GM12878 (cell line): Measurements from ENCODE around the gene MGMT. TPM values are rescaled to one million over a fixed set of nuclear protein-coding genes. Genes with fewer than 3 reads are reported as not detected.

Source experiments
- ATAC-seq: fragments of 200-7000 bp; cut with Tn5 transposase; 3 replicates; pipeline ENCODE4 v1.9.1; 2020; ENCODE audit warnings: mild to moderate bottlenecking, moderate library complexity
- BruUV-seq: library from RNA; stranded (reverse); fragments of 400-500 nt; replicated peaks from 2 replicates; lab custom pipeline; 2021; lab: Mats Ljungman, UMichigan
- CTCF ChIA-PET: fragments of 300-600 bp; sonication (Branson Sonifier 250); formaldehyde crosslinking; extraction: SDS; loops from one replicate; lab custom pipeline; 2021; ENCODE audit warnings: inconsistent platforms; lab: Yijun Ruan, JAX
- POLR2A ChIA-PET: fragments of 350-600 bp; formaldehyde crosslinking; extraction: SDS; loops from one replicate; lab custom pipeline; 2021; ENCODE audit warnings: inconsistent platforms; lab: Charles Lee
- RAD21 ChIA-PET: fragments of 300-600 bp; sonication (Branson Sonifier 250); formaldehyde crosslinking; loops from one replicate; lab custom pipeline; 2023; ENCODE audit warnings: antibody characterized with exemption; ENCODE audit not compliant: unreplicated experiment; lab: Charles Lee
- SMC1A ChIA-PET: fragments of 300-600 bp; sonication (Branson Sonifier 250); formaldehyde crosslinking; loops from one replicate; lab custom pipeline; 2023; ENCODE audit not compliant: unreplicated experiment, uncharacterized antibody; lab: Charles Lee
- DNase-seq: peaks from one replicate; pipeline ENCODE4 v3.0.0-alpha.2; 2011; ENCODE audit warnings: low read depth, low spot score
- FAIRE-seq: peaks from 3 replicates; lab custom pipeline; 2011; peaks lifted over from hg19 to GRCh38; lab: Jason Lieb, UNC
- H2AFZ ChIP-seq: 2 replicates; pipeline ENCODE4 v1.6.0; 2011; ENCODE audit warnings: low read depth, low read length, control low read depth; ENCODE audit not compliant: control insufficient read depth
- H3K27ac ChIP-seq: 2 replicates; pipeline ENCODE4 v1.5.1; 2011; ENCODE audit warnings: control low read depth; ENCODE audit not compliant: control insufficient read depth, insufficient read depth
- H3K27me3 ChIP-seq, 2 experiments: replicated peaks in 1 of 2; 2 replicates each; pipeline versions ENCODE4 v1.6.0 to v1.6.1; 2011; ENCODE audit warnings: low read length in 1 of 2; ENCODE audit not compliant: control insufficient read depth in 2 of 2, insufficient read depth in 2 of 2
- H3K36me3 ChIP-seq, 2 experiments: 2 replicates each; pipeline ENCODE4 v1.5.1; 2011; ENCODE audit warnings: low read length in 1 of 2; ENCODE audit not compliant: control insufficient read depth in 2 of 2, insufficient read depth in 2 of 2
- H3K4me1 ChIP-seq: 2 replicates; pipeline ENCODE4 v1.6.1; 2011; ENCODE audit warnings: mild to moderate bottlenecking, low read length, moderate library complexity, mixed read lengths; ENCODE audit not compliant: control insufficient read depth, insufficient read depth
- H3K4me2 ChIP-seq: 2 replicates; pipeline ENCODE4 v1.6.0; 2011; ENCODE audit warnings: control low read depth; ENCODE audit not compliant: control insufficient read depth, insufficient read depth
- H3K4me3 ChIP-seq: fragments of 200-600 bp; sonication (generic); 2 replicates; pipeline ENCODE4 v1.5.1; 2016
- H3K79me2 ChIP-seq: 2 replicates; pipeline ENCODE4 v1.6.0; 2011; ENCODE audit warnings: low read length; ENCODE audit not compliant: control insufficient read depth, insufficient read depth
- H3K9ac ChIP-seq: 2 replicates; pipeline ENCODE4 v1.8.0; 2011; ENCODE audit warnings: low read length, control low read depth, mixed read lengths; ENCODE audit not compliant: control insufficient read depth, insufficient read depth
- H3K9me3 ChIP-seq: replicated peaks from 3 replicates; pipeline ENCODE4 v1.5.1; 2011; ENCODE audit warnings: mild to moderate bottlenecking, low read length; ENCODE audit not compliant: control insufficient read depth, insufficient read depth
- H4K20me1 ChIP-seq: 2 replicates; pipeline ENCODE4 v1.6.0; 2011; ENCODE audit not compliant: control insufficient read depth, insufficient read depth
- BACH1 ChIP-seq: fragments of 450-650 bp; IDR thresholded peaks from 2 replicates; pipeline ENCODE4 v1.6.1; 2017; ENCODE audit warnings: mild to moderate bottlenecking, borderline replicate concordance
- CHD1 ChIP-seq: IDR thresholded peaks from 2 replicates; pipeline ENCODE4 v1.6.1; 2012; ENCODE audit warnings: low read depth, low read length, improper control_type of control experiment
- EGR1 ChIP-seq, 2 experiments: IDR thresholded peaks; 1 replicate in 1 of 2; 2 replicates in 1 of 2; pipeline ENCODE4 v1.6.1; 2011 to 2012; ENCODE audit warnings: low read depth in 2 of 2, low read length in 2 of 2, borderline replicate concordance in 1 of 2, mild to moderate bottlenecking in 1 of 2, moderate library complexity in 1 of 2
- ETV6 ChIP-seq, 2 experiments: fragments of 450-650 bp in 1 of 2; IDR thresholded peaks in 1 of 2; conservative IDR thresholded peaks in 1 of 2; 2 replicates each; pipeline ENCODE4 v1.6.1; 2014; ENCODE audit warnings: antibody characterized with exemption in 1 of 2, borderline replicate concordance in 1 of 2, low read depth in 1 of 2, mild to moderate bottlenecking in 1 of 2, moderate library complexity in 1 of 2
- HDGF ChIP-seq: fragments of 450-650 bp; IDR thresholded peaks from 2 replicates; pipeline ENCODE4 v1.6.1; 2016; ENCODE audit warnings: antibody characterized with exemption
- HSF1 ChIP-seq: fragments of 150-350 bp; IDR thresholded peaks from 2 replicates; pipeline ENCODE4 v1.6.1; 2014; ENCODE audit warnings: mild to moderate bottlenecking, low read depth, low read length
- LARP7 ChIP-seq: fragments of 450-650 bp; IDR thresholded peaks from 2 replicates; pipeline ENCODE4 v1.6.1; 2017; ENCODE audit warnings: mild to moderate bottlenecking
- MLLT1 ChIP-seq: fragments of 450-650 bp; IDR thresholded peaks from 2 replicates; pipeline ENCODE4 v1.6.1; 2016; ENCODE audit warnings: mild to moderate bottlenecking
- MXI1 ChIP-seq: fragments of 150-350 bp; IDR thresholded peaks from 2 replicates; pipeline ENCODE4 v1.6.1; 2011; ENCODE audit warnings: low read depth, mild to moderate bottlenecking, inconsistent platforms, low read length, improper control_type of control experiment
- NFXL1 ChIP-seq: fragments of 450-650 bp; IDR thresholded peaks from 2 replicates; pipeline ENCODE4 v1.6.1; 2017; ENCODE audit warnings: antibody characterized with exemption, mild to moderate bottlenecking, borderline replicate concordance
- SIN3A ChIP-seq: IDR thresholded peaks from 2 replicates; pipeline ENCODE4 v1.6.1; 2012; ENCODE audit warnings: low read depth, low read length, improper control_type of control experiment
- SIX5 ChIP-seq: IDR thresholded peaks from 2 replicates; pipeline ENCODE4 v1.6.1; 2011; ENCODE audit warnings: mild to moderate bottlenecking, low read depth, low read length, moderate library complexity; ENCODE audit not compliant: severe bottlenecking
- SMARCA5 ChIP-seq: fragments of 450-650 bp; IDR thresholded peaks from 2 replicates; pipeline ENCODE4 v1.6.1; 2017; ENCODE audit warnings: mild to moderate bottlenecking
- TBL1XR1 ChIP-seq: IDR thresholded peaks from 2 replicates; pipeline ENCODE4 v1.6.1; 2012; ENCODE audit warnings: low read depth, low read length, improper control_type of control experiment
- USF2 ChIP-seq: IDR thresholded peaks from 2 replicates; pipeline ENCODE4 v1.6.1; 2011; ENCODE audit warnings: low read depth, low read length, improper control_type of control experiment, borderline replicate concordance
- ZBED1 ChIP-seq: IDR thresholded peaks from 2 replicates; pipeline ENCODE4 v1.6.1; 2016; ENCODE audit warnings: borderline replicate concordance
- ZNF622 ChIP-seq: fragments of 450-650 bp; IDR thresholded peaks from 2 replicates; pipeline ENCODE4 v1.6.1; 2017; ENCODE audit warnings: mild to moderate bottlenecking, inconsistent platforms
- WGBS: methylation state at CpG from one replicate; pipeline ENCODE4 v1.1.6; 2016; ENCODE audit warnings: low lambda C conversion rate; ENCODE audit not compliant: insufficient replicate concordance, insufficient coverage; ENCODE audit errors: missing lambda C conversion rate; 5-methylcytosine and 5-hydroxymethylcytosine counted together
- in situ Hi-C: fragments of 300-500 bp; cut with MboI; formaldehyde crosslinking; loops from 9 replicates; pipeline ENCODE4 v1.14.3; 2018; ENCODE audit warnings: mixed read lengths
- intact Hi-C: fragments of 100-400 bp; cut with micrococcal nuclease; formaldehyde crosslinking; loops from one replicate; pipeline ENCODE4 v1.14.2; 2022; ENCODE audit not compliant: unreplicated experiment
- polyA plus RNA-seq, 11 experiments: library from polyadenylated mRNA; depleted of rRNA in 4 of 11; unstranded in 6 of 11; stranded (reverse) in 5 of 11; fragments of >200 nt; fragmentation: Nextera tagmentation in 4 of 11; fragmentation: Illumina TruSeq in 1 of 11; extraction: Ambion mirVana in 4 of 11; extraction: Trizol in 1 of 11; gene quantifications; 1 replicate in 1 of 11; 2 replicates in 10 of 11; pipeline versions ENCODE4 v1.2.1 to v1.2.3, GENCODE V29; 2011 to 2016; ENCODE audit warnings: inconsistent platforms in 2 of 11, missing spikeins in 2 of 11, low read depth in 1 of 11
- total RNA-seq, 4 experiments: library from RNA; depleted of rRNA in 3 of 4; stranded (reverse); fragments of >200 nt in 3 of 4; fragmentation: Illumina TruSeq in 1 of 4; extraction: Trizol in 1 of 4; gene quantifications; 2 replicates each; pipeline versions ENCODE4 v1.2.1 to v1.2.3, GENCODE V29; 2013 to 2021
- TF ChIP-seq, protein P1 (sequence below): fragments of 450-650 bp; IDR thresholded peaks from 2 replicates; pipeline ENCODE4 v1.6.1; 2018; ENCODE audit warnings: mild to moderate bottlenecking, low read depth, moderate library complexity; ENCODE audit not compliant: partially characterized antibody

MGMT gene
- total and polyA plus RNA-seq, 10 of the 15 experiments (the other 5 are each of a cell fraction or from before 2014, with no cell fraction given) = 0.16 to 24.2 (median 13.3) TPM

DNA sequence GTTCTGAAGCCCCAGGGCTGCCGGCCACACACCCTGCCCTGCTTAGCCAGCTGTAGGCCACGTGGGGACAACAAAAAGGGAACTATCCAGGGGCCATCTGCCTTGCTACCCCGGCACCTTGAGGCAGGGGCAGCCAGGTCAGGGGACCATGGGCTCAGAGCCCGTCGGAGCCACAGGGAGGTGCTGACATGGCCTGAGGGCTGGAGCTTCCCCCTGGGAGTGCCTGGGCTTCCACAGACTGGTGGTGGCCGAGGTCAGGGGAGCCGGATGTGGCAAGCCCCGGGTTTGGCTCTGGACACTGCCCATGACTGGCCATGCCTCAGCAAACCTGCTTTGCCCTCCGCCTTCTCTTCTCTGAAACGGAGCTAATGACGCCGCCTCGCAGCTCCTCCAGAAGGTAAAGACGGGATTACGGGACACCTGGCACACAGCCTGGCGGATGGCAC is 318.5 kb downstream of the MGMT start:
- Histone ChIP-seq H3K36me3 (no peaks in the 10 kb centered on the region), H3K4me2 (no peak overlapping the region), H4K20me1 (no peaks in the 10 kb centered on the region), H3K27ac (no peak overlapping the region), H3K27me3 (no peaks in the 10 kb centered on the region), H3K9me3 (no peaks in the 10 kb centered on the region), H3K9ac (no peak overlapping the region), H3K4me3 (no peak overlapping the region), H2AFZ (no peak overlapping the region), H3K79me2 (no peaks in the 10 kb centered on the region), H3K4me1 (no peaks in the 10 kb centered on the region)
- ChIA-PET CTCF (no interaction called here), SMC1A (no interaction called here), RAD21 (no interaction called here), POLR2A (no interaction called here)
- WGBS = 71% methylated on average over 16 of the region's 16 CpGs
- in situ Hi-C loops (no loop called here), intact Hi-C loops (no loop called here)
- TF ChIP-seq HDGF (no peak), ZBED1 (no peak), MLLT1 (no peak), TBL1XR1 (no peak), NFXL1 (no peak), BACH1 (no peak), HSF1 (no peak), ZNF622 (no peak), CHD1 (no peak), USF2 (no peak), SIN3A (no peak), SIX5 (no peak), EGR1 (IDR thresholded peaks at IDR 0.05; ENCODE audit: borderline replicate concordance in 1 of 2, low read depth in 2 of 2, low read length in 2 of 2) (no peak), ETV6 (conservative IDR thresholded peaks at IDR 0.05 in 1 of 2, IDR thresholded peaks at IDR 0.05 in 1 of 2; ENCODE audit: borderline replicate concordance in 1 of 2, low read depth in 1 of 2) (no peak), MXI1 (no peak), SMARCA5 (no peak), LARP7 (no peak)
- TF ChIP-seq, protein P1, sequence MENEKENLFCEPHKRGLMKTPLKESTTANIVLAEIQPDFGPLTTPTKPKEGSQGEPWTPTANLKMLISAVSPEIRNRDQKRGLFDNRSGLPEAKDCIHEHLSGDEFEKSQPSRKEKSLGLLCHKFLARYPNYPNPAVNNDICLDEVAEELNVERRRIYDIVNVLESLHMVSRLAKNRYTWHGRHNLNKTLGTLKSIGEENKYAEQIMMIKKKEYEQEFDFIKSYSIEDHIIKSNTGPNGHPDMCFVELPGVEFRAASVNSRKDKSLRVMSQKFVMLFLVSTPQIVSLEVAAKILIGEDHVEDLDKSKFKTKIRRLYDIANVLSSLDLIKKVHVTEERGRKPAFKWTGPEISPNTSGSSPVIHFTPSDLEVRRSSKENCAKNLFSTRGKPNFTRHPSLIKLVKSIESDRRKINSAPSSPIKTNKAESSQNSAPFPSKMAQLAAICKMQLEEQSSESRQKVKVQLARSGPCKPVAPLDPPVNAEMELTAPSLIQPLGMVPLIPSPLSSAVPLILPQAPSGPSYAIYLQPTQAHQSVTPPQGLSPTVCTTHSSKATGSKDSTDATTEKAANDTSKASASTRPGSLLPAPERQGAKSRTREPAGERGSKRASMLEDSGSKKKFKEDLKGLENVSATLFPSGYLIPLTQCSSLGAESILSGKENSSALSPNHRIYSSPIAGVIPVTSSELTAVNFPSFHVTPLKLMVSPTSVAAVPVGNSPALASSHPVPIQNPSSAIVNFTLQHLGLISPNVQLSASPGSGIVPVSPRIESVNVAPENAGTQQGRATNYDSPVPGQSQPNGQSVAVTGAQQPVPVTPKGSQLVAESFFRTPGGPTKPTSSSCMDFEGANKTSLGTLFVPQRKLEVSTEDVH = no peak
- DNase-seq (no peak), ATAC-seq (no peak), FAIRE-seq (no peak)
- no TSS peak for BruUV-seq
